HepG2 (cell line): Measurements from ENCODE around the gene KTN1. TPM values are rescaled to one million over a fixed set of nuclear protein-coding genes. Genes with fewer than 3 reads are reported as not detected.

Experiments used
- AGO1 ChIP-seq: fragments of 200-400 bp; formaldehyde crosslinking; IDR thresholded peaks from 2 replicates; pipeline ENCODE4 v1.6.1; 2017; ENCODE audit warnings: mild to moderate bottlenecking, low read depth, low read length, moderate library complexity; ENCODE audit not compliant: poor library complexity, severe bottlenecking
- ARNT2 ChIP-seq: sonication (generic); formaldehyde crosslinking; IDR thresholded peaks from 2 replicates; pipeline ENCODE4 v1.8.0; 2022; ENCODE audit warnings: mild to moderate bottlenecking, low read depth, missing genetic modification reagents, moderate library complexity
- ARNTL ChIP-seq: sonication (generic); formaldehyde crosslinking; IDR thresholded peaks from 2 replicates; pipeline ENCODE4 v1.4.0; 2020; ENCODE audit warnings: mild to moderate bottlenecking, missing genetic modification reagents
- ATF5 ChIP-seq: sonication (generic); formaldehyde crosslinking; IDR thresholded peaks from 2 replicates; pipeline ENCODE4 v1.4.0; 2020; ENCODE audit warnings: mild to moderate bottlenecking, low read depth, missing genetic modification reagents
- DMAP1 ChIP-seq: IDR thresholded peaks from 2 replicates; pipeline ENCODE4 v1.6.1; 2016
- DNMT1 ChIP-seq: sonication (generic); formaldehyde crosslinking; IDR thresholded peaks from 2 replicates; pipeline ENCODE4 v1.5.1; 2020; ENCODE audit warnings: mild to moderate bottlenecking, missing genetic modification reagents
- DNMT3B ChIP-seq: conservative IDR thresholded peaks from 2 replicates; pipeline ENCODE4 v1.6.1; 2016; ENCODE audit warnings: missing biosample characterization, control low read depth
- HMG20A ChIP-seq: IDR thresholded peaks from 2 replicates; pipeline ENCODE4 v1.6.1; 2016; ENCODE audit warnings: borderline replicate concordance
- IRF2 ChIP-seq: IDR thresholded peaks from 2 replicates; pipeline ENCODE4 v1.6.1; 2018; ENCODE audit warnings: missing genetic modification reagents, missing compliant biosample characterization
- ISL2 ChIP-seq: sonication (generic); formaldehyde crosslinking; IDR thresholded peaks from 2 replicates; pipeline ENCODE4 v1.5.0; 2020; ENCODE audit warnings: missing genetic modification reagents
- KLF13 ChIP-seq: sonication (generic); formaldehyde crosslinking; IDR thresholded peaks from 2 replicates; pipeline ENCODE4 v1.4.0; 2020; ENCODE audit warnings: mild to moderate bottlenecking, missing genetic modification reagents
- MBNL3 ChIP-seq: fragments of 250-450 bp; sonication (Bioruptor Pico); conservative IDR thresholded peaks from 2 replicates; pipeline ENCODE4 v1.8.0; 2022; ENCODE audit warnings: mild to moderate bottlenecking, inconsistent platforms
- REL ChIP-seq: sonication (generic); formaldehyde crosslinking; conservative IDR thresholded peaks from 2 replicates; pipeline ENCODE4 v1.8.0; 2022; ENCODE audit warnings: mild to moderate bottlenecking, missing genetic modification reagents, moderate library complexity
- ZFYVE20 ChIP-seq: sonication (generic); formaldehyde crosslinking; IDR thresholded peaks from 2 replicates; pipeline ENCODE4 v1.8.0; 2023; ENCODE audit warnings: low read depth, mild to moderate bottlenecking, moderate library complexity, missing genetic modification reagents, borderline replicate concordance
- ZNF260 ChIP-seq: sonication (generic); formaldehyde crosslinking; IDR thresholded peaks from 2 replicates; pipeline ENCODE4 v1.4.0; 2020; ENCODE audit warnings: missing genetic modification reagents, low read depth, mild to moderate bottlenecking, borderline replicate concordance
- ZNF296 ChIP-seq: sonication (generic); formaldehyde crosslinking; conservative IDR thresholded peaks from 2 replicates; pipeline ENCODE4 v1.5.0; 2020; ENCODE audit warnings: mild to moderate bottlenecking, missing genetic modification reagents
- ZNF34 ChIP-seq: sonication (generic); formaldehyde crosslinking; IDR thresholded peaks from 2 replicates; pipeline ENCODE4 v1.4.0; 2020; ENCODE audit warnings: mild to moderate bottlenecking, missing genetic modification reagents, borderline replicate concordance
- ZNF761 ChIP-seq: sonication (generic); formaldehyde crosslinking; conservative IDR thresholded peaks from 2 replicates; pipeline ENCODE4 v1.4.0; 2020; ENCODE audit warnings: mild to moderate bottlenecking, missing genetic modification reagents
- ZNF891 ChIP-seq: sonication (generic); formaldehyde crosslinking; IDR thresholded peaks from 2 replicates; pipeline ENCODE4 v1.5.0; 2020; ENCODE audit warnings: mild to moderate bottlenecking, missing genetic modification reagents
- ZSCAN25 ChIP-seq: sonication (generic); formaldehyde crosslinking; IDR thresholded peaks from 2 replicates; pipeline ENCODE4 v1.8.0; 2022; ENCODE audit warnings: mild to moderate bottlenecking, missing genetic modification reagents
- polyA plus RNA-seq, 8 experiments: library from polyadenylated mRNA; depleted of rRNA in 3 of 8; stranded (reverse) in 7 of 8; unstranded in 1 of 8; fragments of >200 nt; fragmentation: Illumina TruSeq in 4 of 8; extraction: Trizol in 4 of 8; gene quantifications; 2 replicates each; pipeline versions ENCODE4 v1.2.1 to v1.2.3, GENCODE V29; 2011 to 2016; ENCODE audit warnings: low read depth in 4 of 8, missing spikeins in 1 of 8, mixed read lengths in 1 of 8; ENCODE audit not compliant: insufficient read depth in 1 of 8
- total RNA-seq, 5 experiments: library from RNA; depleted of rRNA; stranded (reverse); fragments of >200 nt; fragmentation: Illumina TruSeq; extraction: Trizol; gene quantifications; 2 replicates each; pipeline ENCODE4 v1.2.3, GENCODE V29; 2016; ENCODE audit warnings: low read depth in 1 of 5
- TF ChIP-seq, protein P1 (sequence below): sonication (generic); formaldehyde crosslinking; IDR thresholded peaks from 2 replicates; pipeline ENCODE4 v1.4.0; 2020; ENCODE audit warnings: missing genetic modification reagents
- TF ChIP-seq, protein P2 (sequence below): sonication (generic); formaldehyde crosslinking; IDR thresholded peaks from 2 replicates; pipeline ENCODE4 v1.4.0; 2020; ENCODE audit warnings: missing genetic modification reagents
- TF ChIP-seq, protein P3 (sequence below): sonication (generic); formaldehyde crosslinking; IDR thresholded peaks from 2 replicates; pipeline ENCODE4 v1.8.1; 2023; ENCODE audit warnings: mild to moderate bottlenecking, moderate library complexity, missing genetic modification reagents
- TF ChIP-seq, protein P4 (sequence below): sonication (generic); formaldehyde crosslinking; IDR thresholded peaks from 2 replicates; pipeline ENCODE4 v1.4.0; 2020; ENCODE audit warnings: missing genetic modification reagents, borderline replicate concordance

The KTN1 gene
- total and polyA plus RNA-seq, 2 of the 13 experiments (the other 11 are each of a cell fraction or from before 2014, with no cell fraction given), result 60.6 to 169 TPM

GRCh38 chr14:55605793-55606192 lies 25.8 kb downstream of the KTN1 start (continued):
- TF ChIP-seq, protein P1, sequence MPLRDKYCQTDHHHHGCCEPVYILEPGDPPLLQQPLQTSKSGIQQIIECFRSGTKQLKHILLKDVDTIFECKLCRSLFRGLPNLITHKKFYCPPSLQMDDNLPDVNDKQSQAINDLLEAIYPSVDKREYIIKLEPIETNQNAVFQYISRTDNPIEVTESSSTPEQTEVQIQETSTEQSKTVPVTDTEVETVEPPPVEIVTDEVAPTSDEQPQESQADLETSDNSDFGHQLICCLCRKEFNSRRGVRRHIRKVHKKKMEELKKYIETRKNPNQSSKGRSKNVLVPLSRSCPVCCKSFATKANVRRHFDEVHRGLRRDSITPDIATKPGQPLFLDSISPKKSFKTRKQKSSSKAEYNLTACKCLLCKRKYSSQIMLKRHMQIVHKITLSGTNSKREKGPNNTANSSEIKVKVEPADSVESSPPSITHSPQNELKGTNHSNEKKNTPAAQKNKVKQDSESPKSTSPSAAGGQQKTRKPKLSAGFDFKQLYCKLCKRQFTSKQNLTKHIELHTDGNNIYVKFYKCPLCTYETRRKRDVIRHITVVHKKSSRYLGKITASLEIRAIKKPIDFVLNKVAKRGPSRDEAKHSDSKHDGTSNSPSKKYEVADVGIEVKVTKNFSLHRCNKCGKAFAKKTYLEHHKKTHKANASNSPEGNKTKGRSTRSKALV (CRISPR knock-in tag), result no peak
- TF ChIP-seq ISL2 (peak; percentile 45; the same call in 1 of the 2 replicates), DNMT1 (CRISPR knock-in tag) (no peak), MBNL3 (no peak), ZFYVE20 (CRISPR knock-in tag) (no peak), ZNF260 (CRISPR knock-in tag) (no peak), DMAP1 (CRISPR knock-in tag) (no peak), ZNF761 (no peak), HMG20A (CRISPR knock-in tag) (0 out of 2 replicates have a peak, but pooled peaks have one; percentile 42), ARNT2 (CRISPR knock-in tag) (no peak), KLF13 (CRISPR knock-in tag) (no peak), ZNF34 (no peak), ARNTL (no peak), ATF5 (CRISPR knock-in tag) (no peak), AGO1 (no peak), ZNF296 (no peak), REL (no peak), ZSCAN25 (CRISPR knock-in tag) (no peak), DNMT3B (CRISPR knock-in tag) (no peak), ZNF891 (no peak), IRF2 (CRISPR knock-in tag) (no peak; the same call in 1 of the 2 replicates)
- TF ChIP-seq, protein P2, sequence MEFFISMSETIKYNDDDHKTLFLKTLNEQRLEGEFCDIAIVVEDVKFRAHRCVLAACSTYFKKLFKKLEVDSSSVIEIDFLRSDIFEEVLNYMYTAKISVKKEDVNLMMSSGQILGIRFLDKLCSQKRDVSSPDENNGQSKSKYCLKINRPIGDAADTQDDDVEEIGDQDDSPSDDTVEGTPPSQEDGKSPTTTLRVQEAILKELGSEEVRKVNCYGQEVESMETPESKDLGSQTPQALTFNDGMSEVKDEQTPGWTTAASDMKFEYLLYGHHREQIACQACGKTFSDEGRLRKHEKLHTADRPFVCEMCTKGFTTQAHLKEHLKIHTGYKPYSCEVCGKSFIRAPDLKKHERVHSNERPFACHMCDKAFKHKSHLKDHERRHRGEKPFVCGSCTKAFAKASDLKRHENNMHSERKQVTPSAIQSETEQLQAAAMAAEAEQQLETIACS (CRISPR knock-in tag), result no peak
- TF ChIP-seq, protein P3, sequence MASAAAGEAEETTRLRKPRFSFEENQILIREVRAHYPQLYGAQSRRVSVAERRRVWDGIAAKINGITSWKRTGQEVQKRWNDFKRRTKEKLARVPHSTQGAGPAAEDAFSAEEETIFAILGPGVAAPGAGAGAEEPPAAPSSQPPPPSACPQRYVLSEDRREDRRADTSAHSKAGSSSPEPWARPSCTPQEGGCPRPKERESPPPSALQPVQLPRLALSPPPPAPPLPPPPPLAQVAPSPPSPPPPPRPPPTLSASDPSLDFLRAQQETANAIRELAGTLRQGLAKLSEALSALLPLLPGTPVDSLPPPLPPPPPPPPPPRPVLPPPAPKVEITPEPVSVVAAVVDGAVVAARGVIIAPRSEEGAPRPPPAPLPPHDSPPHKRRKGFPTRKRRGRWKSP (CRISPR knock-in tag), result no peak
- TF ChIP-seq, protein P4, sequence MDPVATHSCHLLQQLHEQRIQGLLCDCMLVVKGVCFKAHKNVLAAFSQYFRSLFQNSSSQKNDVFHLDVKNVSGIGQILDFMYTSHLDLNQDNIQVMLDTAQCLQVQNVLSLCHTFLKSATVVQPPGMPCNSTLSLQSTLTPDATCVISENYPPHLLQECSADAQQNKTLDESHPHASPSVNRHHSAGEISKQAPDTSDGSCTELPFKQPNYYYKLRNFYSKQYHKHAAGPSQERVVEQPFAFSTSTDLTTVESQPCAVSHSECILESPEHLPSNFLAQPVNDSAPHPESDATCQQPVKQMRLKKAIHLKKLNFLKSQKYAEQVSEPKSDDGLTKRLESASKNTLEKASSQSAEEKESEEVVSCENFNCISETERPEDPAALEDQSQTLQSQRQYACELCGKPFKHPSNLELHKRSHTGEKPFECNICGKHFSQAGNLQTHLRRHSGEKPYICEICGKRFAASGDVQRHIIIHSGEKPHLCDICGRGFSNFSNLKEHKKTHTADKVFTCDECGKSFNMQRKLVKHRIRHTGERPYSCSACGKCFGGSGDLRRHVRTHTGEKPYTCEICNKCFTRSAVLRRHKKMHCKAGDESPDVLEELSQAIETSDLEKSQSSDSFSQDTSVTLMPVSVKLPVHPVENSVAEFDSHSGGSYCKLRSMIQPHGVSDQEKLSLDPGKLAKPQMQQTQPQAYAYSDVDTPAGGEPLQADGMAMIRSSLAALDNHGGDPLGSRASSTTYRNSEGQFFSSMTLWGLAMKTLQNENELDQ (CRISPR knock-in tag), result no peak
